HEK293 (cell line): ENCODE results near the gene PTPN9.
A peak's percentile ranks its signal among the peaks of the same experiment; 100 is the strongest.

ENCODE experiments used
- CTCF ChIA-PET: fragments of 350-600 bp; formaldehyde crosslinking; extraction: SDS; loops from one replicate; lab custom pipeline; 2021; ENCODE audit warnings: antibody characterized with exemption; lab: Yijun Ruan, JAX
- POLR2A ChIA-PET: fragments of 300-600 bp; formaldehyde crosslinking; extraction: SDS; loops from one replicate; lab custom pipeline; 2020; ENCODE audit warnings: antibody characterized with exemption, inconsistent platforms; lab: Yijun Ruan, JAX
- H3K27ac ChIP-seq: fragments of 200-500 bp; sonication (Bioruptor generic); 2 replicates; pipeline ENCODE4 v1.5.1; 2014; ENCODE audit warnings: low read depth, low read length, control low read depth, inconsistent platforms; ENCODE audit errors: extremely low read depth
- H3K36me3 ChIP-seq, 2 experiments: fragments of 200-500 bp in 1 of 2; sonication (Bioruptor generic) in 1 of 2; 1 replicate in 1 of 2; 2 replicates in 1 of 2; pipeline ENCODE4 v1.5.1; 2014 to 2017; ENCODE audit warnings: inconsistent platforms in 2 of 2, low read length in 2 of 2; ENCODE audit not compliant: control insufficient read depth in 2 of 2, insufficient read depth in 1 of 2
- H3K4me1 ChIP-seq: fragments of 200-500 bp; sonication (Bioruptor generic); 2 replicates; pipeline ENCODE4 v1.5.1; 2014; ENCODE audit warnings: mild to moderate bottlenecking, low read length, inconsistent platforms; ENCODE audit not compliant: control insufficient read depth, insufficient read depth
- H3K4me3 ChIP-seq: 2 replicates; pipeline ENCODE4 v1.5.1; 2011; ENCODE audit warnings: low read depth, mild to moderate bottlenecking, control low read depth, low read length, moderate library complexity
- H3K9me3 ChIP-seq: fragments of 200-500 bp; sonication (Bioruptor generic); 2 replicates; pipeline ENCODE4 v1.5.1; 2014; ENCODE audit warnings: low read depth, low read length, inconsistent platforms; ENCODE audit not compliant: control insufficient read depth, insufficient read depth
- GFI1B ChIP-seq: fragments of 450-650 bp; formaldehyde crosslinking; IDR thresholded peaks from 2 replicates; pipeline ENCODE4 v1.5.1; 2016; ENCODE audit warnings: missing biosample characterization, missing genetic modification characterization
- GLIS1 ChIP-seq: fragments of 450-650 bp; formaldehyde crosslinking; IDR thresholded peaks from 2 replicates; pipeline ENCODE4 v1.5.1; 2016; ENCODE audit warnings: missing biosample characterization, missing genetic modification characterization
- HOXD13 ChIP-seq: sonication (generic); formaldehyde crosslinking; IDR thresholded peaks from 2 replicates; pipeline ENCODE4 v1.8.0; 2022; ENCODE audit warnings: missing genetic modification reagents, borderline replicate concordance
- KLF1 ChIP-seq: fragments of 450-650 bp; formaldehyde crosslinking; IDR thresholded peaks from 2 replicates; pipeline ENCODE4 v1.5.1; 2016; ENCODE audit warnings: missing biosample characterization, missing genetic modification characterization
- KLF16 ChIP-seq: fragments of 450-650 bp; formaldehyde crosslinking; IDR thresholded peaks from 2 replicates; pipeline ENCODE4 v1.5.1; 2017; ENCODE audit warnings: missing biosample characterization, missing genetic modification characterization
- KLF9 ChIP-seq: fragments of 450-650 bp; formaldehyde crosslinking; IDR thresholded peaks from 2 replicates; pipeline ENCODE4 v1.5.1; 2016; ENCODE audit warnings: missing biosample characterization, missing genetic modification characterization, low read depth
- MZF1 ChIP-seq: fragments of 450-650 bp; formaldehyde crosslinking; IDR thresholded peaks from 2 replicates; pipeline ENCODE4 v1.5.1; 2017; ENCODE audit warnings: missing biosample characterization, missing genetic modification characterization, borderline replicate concordance
- OSR2 ChIP-seq: fragments of 450-650 bp; formaldehyde crosslinking; IDR thresholded peaks from 2 replicates; pipeline ENCODE4 v1.5.1; 2016; ENCODE audit warnings: missing biosample characterization, missing genetic modification characterization
- SP3 ChIP-seq: fragments of 450-650 bp; formaldehyde crosslinking; IDR thresholded peaks from 2 replicates; pipeline ENCODE4 v1.5.1; 2016; ENCODE audit warnings: missing biosample characterization, missing genetic modification characterization
- ZBTB20 ChIP-seq: fragments of 450-650 bp; formaldehyde crosslinking; IDR thresholded peaks from 2 replicates; pipeline ENCODE4 v1.5.1; 2016; ENCODE audit warnings: missing biosample characterization, missing genetic modification characterization
- ZFP69B ChIP-seq: fragments of 450-650 bp; formaldehyde crosslinking; IDR thresholded peaks from 2 replicates; pipeline ENCODE4 v1.5.1; 2016; ENCODE audit warnings: missing biosample characterization, missing genetic modification characterization
- ZNF155 ChIP-seq: fragments of 450-650 bp; formaldehyde crosslinking; IDR thresholded peaks from 2 replicates; pipeline ENCODE4 v1.5.1; 2016; ENCODE audit warnings: missing biosample characterization, missing genetic modification characterization
- ZNF239 ChIP-seq: fragments of 450-650 bp; formaldehyde crosslinking; IDR thresholded peaks from 2 replicates; pipeline ENCODE4 v1.5.1; 2016; ENCODE audit warnings: missing biosample characterization, missing genetic modification characterization
- ZNF292 ChIP-seq: fragments of 450-650 bp; formaldehyde crosslinking; IDR thresholded peaks from 2 replicates; pipeline ENCODE4 v1.5.1; 2016; ENCODE audit warnings: low read depth, missing biosample characterization, missing genetic modification characterization, borderline replicate concordance
- ZNF335 ChIP-seq: fragments of 450-650 bp; formaldehyde crosslinking; conservative IDR thresholded peaks from 2 replicates; pipeline ENCODE4 v1.5.1; 2016; ENCODE audit warnings: missing biosample characterization, missing genetic modification characterization
- ZNF394 ChIP-seq: fragments of 450-650 bp; formaldehyde crosslinking; IDR thresholded peaks from 2 replicates; pipeline ENCODE4 v1.5.1; 2016; ENCODE audit warnings: missing biosample characterization, missing genetic modification characterization, mild to moderate bottlenecking, moderate library complexity, borderline replicate concordance
- ZNF48 ChIP-seq: fragments of 450-650 bp; formaldehyde crosslinking; IDR thresholded peaks from 2 replicates; pipeline ENCODE4 v1.5.1; 2016; ENCODE audit warnings: missing biosample characterization, missing genetic modification characterization
- ZNF529 ChIP-seq: fragments of 450-650 bp; formaldehyde crosslinking; IDR thresholded peaks from 2 replicates; pipeline ENCODE4 v1.5.1; 2017; ENCODE audit warnings: missing genetic modification characterization, missing biosample characterization; ENCODE audit not compliant: insufficient replicate concordance
- ZNF596 ChIP-seq: fragments of 450-650 bp; IDR thresholded peaks from 2 replicates; pipeline ENCODE4 v1.5.0; 2018; ENCODE audit warnings: missing biosample characterization, mild to moderate bottlenecking, missing genetic modification characterization, moderate library complexity
- ZNF626 ChIP-seq: fragments of 450-650 bp; sonication (Bioruptor Pico); formaldehyde crosslinking; IDR thresholded peaks from 2 replicates; pipeline ENCODE4 v1.5.1; 2018; ENCODE audit warnings: missing biosample characterization, missing genetic modification characterization, inconsistent platforms
- ZNF660 ChIP-seq: fragments of 450-650 bp; IDR thresholded peaks from 2 replicates; pipeline ENCODE4 v1.5.1; 2018; ENCODE audit warnings: missing biosample characterization, mild to moderate bottlenecking, missing genetic modification characterization
- ZNF76 ChIP-seq: fragments of 450-650 bp; formaldehyde crosslinking; IDR thresholded peaks from 2 replicates; pipeline ENCODE4; 2016; ENCODE audit warnings: low read depth, missing biosample characterization, missing genetic modification characterization, borderline replicate concordance
- ZNF776 ChIP-seq: fragments of 450-650 bp; formaldehyde crosslinking; IDR thresholded peaks from 2 replicates; pipeline ENCODE4 v1.5.0; 2017; ENCODE audit warnings: missing biosample characterization, missing genetic modification characterization, borderline replicate concordance
- ZNF791 ChIP-seq: fragments of 450-650 bp; formaldehyde crosslinking; IDR thresholded peaks from 2 replicates; pipeline ENCODE4 v1.5.1; 2016; ENCODE audit warnings: missing biosample characterization, missing genetic modification characterization
- TF ChIP-seq, protein P1 (sequence below): fragments of 450-650 bp; formaldehyde crosslinking; IDR thresholded peaks from 2 replicates; pipeline ENCODE4 v1.5.1; 2016; ENCODE audit warnings: missing biosample characterization, missing genetic modification characterization
- TF ChIP-seq, protein P2 (sequence below): fragments of 450-650 bp; formaldehyde crosslinking; optimal IDR thresholded peaks from 2 replicates; pipeline ENCODE3; 2016; ENCODE audit warnings: missing biosample characterization, mild to moderate bottlenecking, missing genetic modification characterization
- TF ChIP-seq, protein P3 (sequence below): fragments of 450-650 bp; formaldehyde crosslinking; IDR thresholded peaks from 2 replicates; pipeline ENCODE4 v1.5.1; 2017; ENCODE audit warnings: missing biosample characterization, missing genetic modification characterization
- TF ChIP-seq, protein P4 (sequence below): fragments of 450-650 bp; IDR thresholded peaks from 2 replicates; pipeline ENCODE4 v1.5.1; 2018; ENCODE audit warnings: missing biosample characterization, missing genetic modification characterization
- TF ChIP-seq, protein P5 (sequence below): fragments of 450-650 bp; formaldehyde crosslinking; IDR thresholded peaks from 2 replicates; pipeline ENCODE4 v1.5.1; 2016; ENCODE audit warnings: missing biosample characterization, missing genetic modification characterization

The PTPN9 gene

DNA sequence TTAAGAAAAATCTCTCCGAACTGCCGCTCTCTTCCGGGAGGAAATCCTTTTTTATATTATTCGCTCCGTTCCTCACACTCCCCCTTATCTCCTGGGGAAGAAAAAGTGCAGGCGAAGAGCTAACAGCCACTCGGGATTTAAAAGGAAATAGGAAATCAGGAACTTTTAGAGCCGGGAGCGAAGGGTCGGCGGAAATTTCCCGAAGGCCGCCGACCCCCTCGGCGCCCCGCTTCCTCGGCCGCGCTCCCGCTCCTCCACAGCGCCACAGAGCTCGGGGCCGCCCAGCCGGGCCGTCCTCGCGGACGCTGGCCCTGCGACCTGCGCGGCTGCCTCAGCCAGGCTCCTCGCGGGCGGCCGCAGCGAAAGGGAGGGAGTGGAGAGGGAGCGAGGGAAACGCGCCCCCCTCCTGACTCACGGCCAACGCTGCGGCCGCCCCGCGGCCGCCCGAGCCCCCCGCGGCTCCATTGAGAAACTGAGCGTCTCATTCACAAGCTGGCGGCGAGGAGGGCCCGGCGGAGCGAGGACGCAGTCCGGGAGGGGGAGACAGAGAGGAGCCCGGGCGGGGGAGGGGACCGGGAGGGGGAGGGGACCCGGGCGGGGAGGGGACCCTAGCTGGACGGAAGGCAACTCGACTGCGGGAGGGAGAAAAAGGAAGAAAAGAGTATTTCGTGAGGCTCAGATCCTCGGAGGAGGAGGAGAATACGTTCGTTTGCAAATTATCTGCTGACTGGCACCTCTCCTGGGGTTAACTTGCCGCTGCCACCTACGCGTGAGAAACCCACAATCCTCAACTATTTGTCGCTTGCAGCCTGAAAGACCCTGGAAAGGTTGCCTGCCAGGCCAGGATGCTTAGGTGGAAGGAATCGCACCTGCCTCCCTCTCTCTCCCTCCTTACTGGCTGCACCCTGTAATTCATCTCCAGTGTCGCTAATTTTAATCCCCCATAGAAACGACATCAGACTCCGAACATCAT is at the start of gene PTPN9:
Gene PTPN9 (minus strand): TSS at position 368 of the 973 bp plus-strand sequence. CDS start 539 bp downstream, outside the sequence.
- Histone ChIP-seq H3K9me3 (no peaks in the 10 kb centered on the region), H3K27ac (peak within 1 kb of the TSS; percentile 96), H3K36me3 (no peaks in the 10 kb centered on the region; a peak in 1 of 3 replicates), H3K4me3 (peak within 1 kb of the TSS; percentile 84), H3K4me1 (peaks cover 14% of the 10 kb centered on the region)
- ChIA-PET POLR2A (interaction anchor here (0.5 to 5.5 kb wide), 13 partner anchors 14 to 219 kb away, joined by 3 to 70 read pairs (median 4); partner anchors contain the start of genes IMP3, MAN2C1, SIN3A and SNUPN), CTCF (interaction anchor here (0.5 to 1.4 kb wide), 6 partner anchors 9 to 185 kb away, joined by 3 to 6 read pairs (median 4); no protein-coding TSS in a partner anchor)
- TF ChIP-seq, protein P1, sequence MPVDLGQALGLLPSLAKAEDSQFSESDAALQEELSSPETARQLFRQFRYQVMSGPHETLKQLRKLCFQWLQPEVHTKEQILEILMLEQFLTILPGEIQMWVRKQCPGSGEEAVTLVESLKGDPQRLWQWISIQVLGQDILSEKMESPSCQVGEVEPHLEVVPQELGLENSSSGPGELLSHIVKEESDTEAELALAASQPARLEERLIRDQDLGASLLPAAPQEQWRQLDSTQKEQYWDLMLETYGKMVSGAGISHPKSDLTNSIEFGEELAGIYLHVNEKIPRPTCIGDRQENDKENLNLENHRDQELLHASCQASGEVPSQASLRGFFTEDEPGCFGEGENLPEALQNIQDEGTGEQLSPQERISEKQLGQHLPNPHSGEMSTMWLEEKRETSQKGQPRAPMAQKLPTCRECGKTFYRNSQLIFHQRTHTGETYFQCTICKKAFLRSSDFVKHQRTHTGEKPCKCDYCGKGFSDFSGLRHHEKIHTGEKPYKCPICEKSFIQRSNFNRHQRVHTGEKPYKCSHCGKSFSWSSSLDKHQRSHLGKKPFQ (tag by site-specific recombination) = no peak
- peak; percentile 97 for TF ChIP-seq GLIS1
- TF ChIP-seq, protein P2, sequence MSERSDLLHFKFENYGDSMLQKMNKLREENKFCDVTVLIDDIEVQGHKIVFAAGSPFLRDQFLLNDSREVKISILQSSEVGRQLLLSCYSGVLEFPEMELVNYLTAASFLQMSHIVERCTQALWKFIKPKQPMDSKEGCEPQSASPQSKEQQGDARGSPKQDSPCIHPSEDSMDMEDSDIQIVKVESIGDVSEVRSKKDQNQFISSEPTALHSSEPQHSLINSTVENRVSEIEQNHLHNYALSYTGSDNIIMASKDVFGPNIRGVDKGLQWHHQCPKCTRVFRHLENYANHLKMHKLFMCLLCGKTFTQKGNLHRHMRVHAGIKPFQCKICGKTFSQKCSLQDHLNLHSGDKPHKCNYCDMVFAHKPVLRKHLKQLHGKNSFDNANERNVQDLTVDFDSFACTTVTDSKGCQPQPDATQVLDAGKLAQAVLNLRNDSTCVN (tag by site-specific recombination) = peak; percentile 80
- TF ChIP-seq ZNF155 = no peak
- TF ChIP-seq KLF16 (tag by site-specific recombination) = peak; percentile 29; the same call in 1 of the 2 replicates
- TF ChIP-seq ZNF48 (tag by site-specific recombination) = no peak
- TF ChIP-seq, protein P3, sequence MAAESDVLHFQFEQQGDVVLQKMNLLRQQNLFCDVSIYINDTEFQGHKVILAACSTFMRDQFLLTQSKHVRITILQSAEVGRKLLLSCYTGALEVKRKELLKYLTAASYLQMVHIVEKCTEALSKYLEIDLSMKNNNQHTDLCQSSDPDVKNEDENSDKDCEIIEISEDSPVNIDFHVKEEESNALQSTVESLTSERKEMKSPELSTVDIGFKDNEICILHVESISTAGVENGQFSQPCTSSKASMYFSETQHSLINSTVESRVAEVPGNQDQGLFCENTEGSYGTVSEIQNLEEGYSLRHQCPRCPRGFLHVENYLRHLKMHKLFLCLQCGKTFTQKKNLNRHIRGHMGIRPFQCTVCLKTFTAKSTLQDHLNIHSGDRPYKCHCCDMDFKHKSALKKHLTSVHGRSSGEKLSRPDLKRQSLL = no peak
- TF ChIP-seq KLF9 = no peak
- TF ChIP-seq ZNF292 (tag by site-specific recombination) = no peak
- TF ChIP-seq ZNF596 = peak; percentile 62; the same call in 1 of the 2 replicates
- 0 out of 2 replicates have a peak, but pooled peaks have one; percentile 22 for TF ChIP-seq SP3 (tag by site-specific recombination)
- TF ChIP-seq ZNF791 = no peak
- peak; percentile 82; the same call in 1 of the 2 replicates for TF ChIP-seq ZNF660 (tag by site-specific recombination)
- no peak for TF ChIP-seq ZNF626 (tag by site-specific recombination)
- TF ChIP-seq MZF1 (tag by site-specific recombination) = peak; percentile 27; the same call in 1 of the 2 replicates
- no peak for TF ChIP-seq ZNF529
- no peak for TF ChIP-seq ZNF394 (tag by site-specific recombination)
- TF ChIP-seq ZNF239 (tag by site-specific recombination) = no peak
- TF ChIP-seq, protein P4, sequence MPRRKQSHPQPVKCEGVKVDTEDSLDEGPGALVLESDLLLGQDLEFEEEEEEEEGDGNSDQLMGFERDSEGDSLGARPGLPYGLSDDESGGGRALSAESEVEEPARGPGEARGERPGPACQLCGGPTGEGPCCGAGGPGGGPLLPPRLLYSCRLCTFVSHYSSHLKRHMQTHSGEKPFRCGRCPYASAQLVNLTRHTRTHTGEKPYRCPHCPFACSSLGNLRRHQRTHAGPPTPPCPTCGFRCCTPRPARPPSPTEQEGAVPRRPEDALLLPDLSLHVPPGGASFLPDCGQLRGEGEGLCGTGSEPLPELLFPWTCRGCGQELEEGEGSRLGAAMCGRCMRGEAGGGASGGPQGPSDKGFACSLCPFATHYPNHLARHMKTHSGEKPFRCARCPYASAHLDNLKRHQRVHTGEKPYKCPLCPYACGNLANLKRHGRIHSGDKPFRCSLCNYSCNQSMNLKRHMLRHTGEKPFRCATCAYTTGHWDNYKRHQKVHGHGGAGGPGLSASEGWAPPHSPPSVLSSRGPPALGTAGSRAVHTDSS (tag by site-specific recombination) = no peak
- peak; percentile 42; the same call in 1 of the 2 replicates for TF ChIP-seq ZBTB20 (tag by site-specific recombination)
- 0 out of 2 replicates have a peak, but pooled peaks have one; percentile 21 for TF ChIP-seq KLF1 (tag by site-specific recombination)
- no peak for TF ChIP-seq HOXD13
- no peak for TF ChIP-seq OSR2 (tag by site-specific recombination)
- no peak for TF ChIP-seq ZNF76 (tag by site-specific recombination)
- peak; percentile 38; the same call in 1 of the 2 replicates for TF ChIP-seq ZNF335 (tag by site-specific recombination)
- no peak for TF ChIP-seq ZNF776 (tag by site-specific recombination)
- TF ChIP-seq, protein P5, sequence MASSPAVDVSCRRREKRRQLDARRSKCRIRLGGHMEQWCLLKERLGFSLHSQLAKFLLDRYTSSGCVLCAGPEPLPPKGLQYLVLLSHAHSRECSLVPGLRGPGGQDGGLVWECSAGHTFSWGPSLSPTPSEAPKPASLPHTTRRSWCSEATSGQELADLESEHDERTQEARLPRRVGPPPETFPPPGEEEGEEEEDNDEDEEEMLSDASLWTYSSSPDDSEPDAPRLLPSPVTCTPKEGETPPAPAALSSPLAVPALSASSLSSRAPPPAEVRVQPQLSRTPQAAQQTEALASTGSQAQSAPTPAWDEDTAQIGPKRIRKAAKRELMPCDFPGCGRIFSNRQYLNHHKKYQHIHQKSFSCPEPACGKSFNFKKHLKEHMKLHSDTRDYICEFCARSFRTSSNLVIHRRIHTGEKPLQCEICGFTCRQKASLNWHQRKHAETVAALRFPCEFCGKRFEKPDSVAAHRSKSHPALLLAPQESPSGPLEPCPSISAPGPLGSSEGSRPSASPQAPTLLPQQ (tag by site-specific recombination) = peak; percentile 57; the same call in 1 of the 2 replicates
- no peak for TF ChIP-seq GFI1B (tag by site-specific recombination)
- no peak for TF ChIP-seq ZFP69B
